Measurements from ENCODE around the gene IKZF3.

IKZF3 gene

GRCh38 chr17:39735882-39736281, 128.2 kb downstream of the IKZF3 start:
- Histone ChIP-seq H3K36me3 (ENCODE audit: control insufficient read depth, insufficient read depth, low read length) (no peaks in the 10 kb centered on the region), H3K27me3 (replicated peaks; ENCODE audit: control insufficient read depth, insufficient read depth, low read length) (no peaks in the 10 kb centered on the region), H3K4me3 (replicated peaks; ENCODE audit: low read depth, low read length) (no peak overlapping the region)
- DNase-seq (ENCODE audit: extremely low read depth, insufficient read length): no peak
- no peak for TF ChIP-seq CTCF (IDR thresholded peaks at IDR 0.05; ENCODE audit: insufficient read depth, low read length, poor library complexity, severe bottlenecking)

GRCh38 chr17:39732586-39732985, 131.5 kb downstream of the IKZF3 start:
- Histone ChIP-seq H3K27me3 (replicated peaks; ENCODE audit: control insufficient read depth, insufficient read depth, low read length) (no peaks in the 10 kb centered on the region), H3K4me3 (replicated peaks; ENCODE audit: low read depth, low read length) (no peak overlapping the region), H3K36me3 (ENCODE audit: control insufficient read depth, insufficient read depth, low read length) (peaks cover 7% of the 10 kb centered on the region)
- DNase-seq (ENCODE audit: extremely low read depth, insufficient read length): no peak
- TF ChIP-seq CTCF (IDR thresholded peaks at IDR 0.05; ENCODE audit: insufficient read depth, low read length, poor library complexity, severe bottlenecking): no peak

GRCh38 chr17:39730095-39730921, 133.8 kb downstream of the IKZF3 start, which contains the start of gene MIEN1:
TSS of gene MIEN1 (minus strand) at chr17:39730532. CDS start at chr17:39730495, 37 bp downstream.
- Histone ChIP-seq H3K36me3 (ENCODE audit: control insufficient read depth, insufficient read depth, low read length) (peaks cover 10% of the 10 kb centered on the region), H3K27me3 (replicated peaks; ENCODE audit: control insufficient read depth, insufficient read depth, low read length) (no peaks in the 10 kb centered on the region), H3K4me3 (replicated peaks; ENCODE audit: low read depth, low read length) (peak within 1 kb of the TSS; percentile 81)
- DNase-seq (ENCODE audit: extremely low read depth, insufficient read length): peak; percentile 92
- TF ChIP-seq CTCF (IDR thresholded peaks at IDR 0.05; ENCODE audit: insufficient read depth, low read length, poor library complexity, severe bottlenecking): peak; percentile 85

GRCh38 chr17:39729280-39729851, 134.7 kb downstream of the IKZF3 start:
- no peak for TF ChIP-seq CTCF (IDR thresholded peaks at IDR 0.05; ENCODE audit: insufficient read depth, low read length, poor library complexity, severe bottlenecking)
- H3K4me3 ChIP-seq (replicated peaks; ENCODE audit: low read depth, low read length): peak overlapping the region; percentile 81

GRCh38 chr17:39727556-39727955, 136.6 kb downstream of the IKZF3 start:
- Histone ChIP-seq H3K36me3 (ENCODE audit: control insufficient read depth, insufficient read depth, low read length) (peaks cover 10% of the 10 kb centered on the region), H3K27me3 (replicated peaks; ENCODE audit: control insufficient read depth, insufficient read depth, low read length) (no peaks in the 10 kb centered on the region), H3K4me3 (replicated peaks; ENCODE audit: low read depth, low read length) (no peak overlapping the region)
- DNase-seq (ENCODE audit: extremely low read depth, insufficient read length): no peak
- no peak for TF ChIP-seq CTCF (IDR thresholded peaks at IDR 0.05; ENCODE audit: insufficient read depth, low read length, poor library complexity, severe bottlenecking)

More at GRCh38 chr17:39729280-39729851, 134.7 kb downstream of the IKZF3 start:
- DNase-seq (ENCODE audit: extremely low read depth, insufficient read length): no peak
- H3K36me3 ChIP-seq (ENCODE audit: control insufficient read depth, insufficient read depth, low read length): peaks cover 10% of the 10 kb centered on the region
- H3K27me3 ChIP-seq (replicated peaks; ENCODE audit: control insufficient read depth, insufficient read depth, low read length): no peaks in the 10 kb centered on the region

Data from GM06990 (cell line).